IPS-18c (cell line): ENCODE measurements around the gene ATXN8OS.

Experiments used
- H3K4me3 ChIP-seq: 2 replicates; pipeline ENCODE4 v1.7.0; 2013; ENCODE audit warnings: low read depth, mild to moderate bottlenecking, low read length, moderate library complexity; ENCODE audit not compliant: insufficient read depth
- H3K9me3 ChIP-seq: one replicate; pipeline ENCODE4 v1.6.1; 2013; ENCODE audit warnings: mild to moderate bottlenecking, low read length, moderate library complexity; ENCODE audit not compliant: control insufficient read depth, insufficient read depth

ATXN8OS gene

GRCh38 chr13:70173598-70173959 lies 66.0 kb downstream of the ATXN8OS start:
- Histone ChIP-seq H3K9me3 (no peaks in the 10 kb centered on the region), H3K4me3 (no peak overlapping the region)

GRCh38 chr13:70178346-70178745 lies 70.7 kb downstream of the ATXN8OS start:
- Histone ChIP-seq H3K4me3 (no peak overlapping the region), H3K9me3 (no peaks in the 10 kb centered on the region)
